GM19372 (cell line): ENCODE measurements around the gene CES4A.
"Not testable (repeated sequence)": the region's sequence is repeated elsewhere in the genome, so short reads cannot be mapped to it uniquely, and the experiment has no call there.

Experiments used
- ATAC-seq: cut with Tn5 transposase; IDR thresholded peaks from one replicate; pipeline ENCODE4 v1.9.1; 2021; ENCODE audit warnings: mild to moderate bottlenecking, low read depth, moderate library complexity; ENCODE audit not compliant: unreplicated experiment

CES4A gene

DNA sequence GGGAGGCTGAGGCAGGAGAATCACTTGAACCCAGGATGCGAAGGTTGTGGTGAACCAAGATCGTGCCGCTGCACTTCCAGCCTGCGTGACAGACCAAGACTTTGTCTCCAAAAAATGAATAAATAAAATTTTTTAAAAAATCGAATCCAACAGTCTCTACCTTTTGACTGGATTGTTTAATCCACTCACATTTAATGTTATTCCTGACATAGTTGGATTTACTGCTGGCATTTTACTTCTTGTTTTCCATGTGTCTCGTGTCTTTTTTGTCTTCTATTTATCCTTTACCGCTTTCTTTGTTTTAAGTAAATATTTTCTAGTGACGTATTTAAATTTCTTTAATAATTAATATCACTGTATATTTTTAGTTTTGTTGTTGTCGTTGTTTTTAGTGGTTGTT, 5.4 kb upstream of the CES4A start:
- no peak for ATAC-seq

DNA sequence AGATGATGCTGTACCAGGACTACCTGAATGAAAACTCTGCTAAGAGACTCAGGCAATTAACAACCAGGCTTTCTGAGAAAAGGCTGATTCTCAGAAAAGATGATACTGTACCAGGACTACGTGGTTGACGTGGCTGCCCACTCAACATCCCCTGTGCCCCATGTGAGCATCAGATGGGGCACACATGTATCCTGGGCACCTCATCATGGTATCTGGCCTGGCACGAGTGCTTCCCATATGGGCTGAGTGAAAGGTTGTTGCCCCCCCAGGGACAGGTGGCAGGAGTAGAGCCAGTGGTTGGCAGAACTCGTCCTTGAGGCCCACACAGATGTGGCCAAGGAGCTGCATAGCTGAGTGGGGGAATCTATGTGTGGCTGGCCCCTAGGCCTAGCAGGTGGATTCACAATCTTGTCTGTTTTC, 3.5 kb upstream of the CES4A start:
- no peak for ATAC-seq

DNA sequence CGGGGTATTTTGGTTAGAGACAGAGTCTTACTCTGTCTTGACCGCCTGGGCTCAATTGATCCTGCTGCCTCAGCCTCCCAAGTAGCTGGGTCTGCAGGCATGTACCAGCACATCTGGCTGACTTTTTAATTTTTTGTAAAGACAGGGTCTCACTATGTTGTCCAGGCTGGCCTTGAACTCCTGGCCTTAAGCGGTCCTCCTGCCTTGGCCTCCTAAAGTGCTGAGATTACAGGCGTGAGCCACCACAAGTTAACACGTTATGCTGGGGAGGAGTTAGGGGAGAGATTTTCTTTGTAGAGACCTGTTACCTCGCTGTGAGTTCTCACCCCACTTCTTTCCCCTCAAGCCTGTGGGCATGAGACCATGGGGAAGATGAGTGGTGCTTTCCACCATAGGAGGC, 1.8 kb upstream of the CES4A start:
- ATAC-seq, result no peak

DNA sequence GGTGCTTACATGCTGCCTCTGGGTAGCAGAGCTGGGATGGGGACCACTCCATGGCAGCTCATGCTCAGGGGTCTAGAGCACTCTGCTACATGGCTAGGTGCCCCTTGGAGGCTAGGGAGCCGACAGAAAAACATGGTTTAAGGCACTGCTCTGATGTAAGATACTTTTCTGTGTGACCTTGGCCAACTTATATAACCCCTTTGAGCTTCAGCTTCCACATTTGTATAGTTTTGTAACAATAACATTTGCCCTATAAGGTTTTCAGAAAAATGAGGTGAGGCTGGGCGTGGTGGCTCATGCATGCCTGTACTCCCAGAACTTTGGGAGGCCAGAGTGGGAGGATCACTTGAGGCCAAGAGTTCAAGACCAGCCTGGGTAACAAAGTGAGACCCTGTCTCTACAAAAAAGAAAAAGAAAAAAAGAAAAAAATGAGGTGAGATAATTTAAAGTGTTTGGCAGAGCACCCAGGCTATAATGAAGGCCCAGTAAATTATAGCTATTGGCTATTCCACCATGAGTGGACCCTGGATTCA, 3.2 kb downstream of the CES4A start:
- no peak for ATAC-seq

DNA sequence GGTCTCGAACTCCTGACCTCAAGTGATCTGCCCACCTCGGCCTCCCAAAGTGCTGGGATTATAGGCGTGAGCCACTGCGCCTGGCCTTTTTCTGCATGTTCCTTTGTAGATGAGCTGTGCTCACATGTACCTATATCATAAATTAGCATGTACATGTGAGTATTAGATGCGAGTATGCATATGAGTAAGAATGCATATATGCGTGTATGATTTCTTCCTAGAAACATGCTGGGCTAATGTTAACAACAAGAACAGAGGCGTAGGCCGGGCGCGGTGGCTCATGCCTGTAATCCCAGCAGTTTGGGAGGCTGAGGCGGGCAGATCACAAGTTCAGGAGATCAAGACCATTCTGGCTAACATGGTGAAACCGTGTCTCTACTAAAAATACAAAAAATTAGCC, 5.2 kb downstream of the CES4A start:
- not testable (repeated sequence) for ATAC-seq

DNA sequence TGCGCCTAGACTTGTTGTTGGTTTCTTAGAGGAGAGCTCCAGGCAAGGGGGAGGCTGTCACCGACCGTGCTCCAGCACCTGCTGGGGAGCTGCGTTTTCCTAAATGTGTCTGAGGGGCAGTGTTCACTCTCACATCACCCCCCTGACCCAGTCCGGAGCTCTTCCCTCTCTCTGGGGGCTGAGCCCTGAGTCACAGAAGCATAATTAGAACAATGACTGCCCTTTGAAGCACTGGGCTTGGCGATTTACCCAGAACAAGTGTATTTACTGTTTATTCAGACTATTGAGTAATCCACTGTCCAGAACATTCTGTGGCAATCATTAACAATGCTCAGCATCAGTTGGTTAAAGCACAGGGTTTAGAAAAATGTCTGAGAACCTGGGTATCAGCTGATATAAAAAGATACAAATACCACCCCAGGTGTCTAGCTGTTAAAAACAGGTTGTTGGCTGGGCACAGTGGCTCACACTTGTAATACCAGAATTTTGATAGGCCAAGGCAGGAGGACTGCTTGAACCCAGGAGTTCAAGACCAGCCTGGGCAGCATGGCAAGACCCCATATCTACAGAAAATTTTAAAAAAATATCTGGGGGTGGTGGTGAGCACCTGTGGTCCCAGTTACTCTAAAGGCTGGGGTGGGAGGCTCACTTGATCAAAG, 8.1 kb downstream of the CES4A start:
- no peak for ATAC-seq

DNA sequence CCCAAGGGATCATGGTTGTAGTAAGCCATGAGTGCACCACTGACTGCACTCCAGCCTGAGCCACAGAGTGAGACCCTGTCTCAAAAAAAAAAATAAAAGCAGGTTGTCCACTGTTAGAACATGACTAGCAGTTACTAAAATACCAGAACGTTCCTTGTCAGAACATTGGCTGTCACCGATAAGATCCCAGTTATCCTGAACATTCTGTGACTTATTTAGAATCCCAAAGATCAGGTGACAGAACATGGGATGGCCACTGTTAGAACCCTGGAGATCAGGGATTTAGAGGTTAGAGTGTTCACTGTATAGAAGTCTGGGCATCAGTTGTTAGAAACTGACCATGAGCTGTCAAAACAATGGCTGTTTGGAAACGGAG, 8.6 kb downstream of the CES4A start:
- no peak for ATAC-seq

DNA sequence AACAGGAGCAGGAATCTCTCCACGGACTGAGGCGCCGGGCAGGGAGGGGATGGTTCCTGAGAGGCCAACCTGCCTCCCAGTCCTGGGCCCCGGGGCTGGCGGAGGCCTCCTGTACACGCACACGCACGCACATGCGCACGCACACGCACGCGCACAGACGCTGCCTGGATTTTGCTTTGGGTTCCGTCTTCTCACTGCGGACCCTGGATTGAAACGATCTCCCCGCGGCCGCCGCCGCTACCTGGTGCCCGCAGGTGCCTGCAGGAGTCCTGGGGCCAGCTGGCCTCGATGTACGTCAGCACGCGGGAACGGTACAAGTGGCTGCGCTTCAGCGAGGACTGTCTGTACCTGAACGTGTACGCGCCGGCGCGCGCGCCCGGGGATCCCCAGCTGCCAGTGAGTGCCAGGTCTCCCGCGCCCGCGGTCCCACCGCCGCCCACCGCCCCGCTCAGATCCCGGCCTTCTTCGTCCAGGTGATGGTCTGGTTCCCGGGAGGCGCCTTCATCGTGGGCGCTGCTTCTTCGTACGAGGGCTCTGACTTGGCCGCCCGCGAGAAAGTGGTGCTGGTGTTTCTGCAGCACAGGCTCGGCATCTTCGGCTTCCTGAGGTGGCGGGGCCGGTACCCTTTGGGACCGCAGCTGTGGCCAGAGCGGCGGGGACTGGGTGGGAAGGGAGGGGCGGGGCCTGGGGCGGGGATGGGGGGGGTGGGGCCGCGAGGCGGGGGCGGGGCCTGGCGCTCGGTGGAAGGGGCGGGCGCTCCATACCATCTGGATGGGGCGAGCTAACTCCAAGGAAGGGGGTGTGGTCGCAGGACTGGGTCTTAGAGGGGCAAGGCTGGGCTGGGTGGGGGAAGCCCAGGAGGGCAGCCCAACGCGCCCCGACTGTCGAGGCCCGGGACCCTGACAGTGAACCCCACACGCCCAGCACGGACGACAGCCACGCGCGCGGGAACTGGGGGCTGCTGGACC, 12.3 kb downstream of the CES4A start:
- no peak for ATAC-seq

DNA sequence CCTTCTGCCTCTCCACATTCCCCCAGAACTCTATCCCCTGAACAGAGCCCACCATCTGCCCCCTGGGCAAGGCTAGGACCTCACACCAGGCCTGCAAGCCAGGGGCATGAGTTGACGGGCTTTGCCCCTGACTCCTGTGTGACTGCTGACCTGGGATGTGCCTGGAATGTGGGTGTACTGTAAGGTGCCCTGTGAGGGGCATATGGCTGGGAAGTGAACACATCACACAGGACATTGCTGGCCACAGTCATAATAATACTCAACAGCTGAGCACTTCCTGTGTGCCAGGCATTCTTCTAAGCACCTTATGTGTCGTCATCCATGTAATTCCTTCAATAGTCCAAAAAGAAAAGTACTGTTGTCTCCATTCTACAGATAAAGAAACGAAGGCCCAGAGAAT, 13.3 kb downstream of the CES4A start:
- no peak for ATAC-seq

DNA sequence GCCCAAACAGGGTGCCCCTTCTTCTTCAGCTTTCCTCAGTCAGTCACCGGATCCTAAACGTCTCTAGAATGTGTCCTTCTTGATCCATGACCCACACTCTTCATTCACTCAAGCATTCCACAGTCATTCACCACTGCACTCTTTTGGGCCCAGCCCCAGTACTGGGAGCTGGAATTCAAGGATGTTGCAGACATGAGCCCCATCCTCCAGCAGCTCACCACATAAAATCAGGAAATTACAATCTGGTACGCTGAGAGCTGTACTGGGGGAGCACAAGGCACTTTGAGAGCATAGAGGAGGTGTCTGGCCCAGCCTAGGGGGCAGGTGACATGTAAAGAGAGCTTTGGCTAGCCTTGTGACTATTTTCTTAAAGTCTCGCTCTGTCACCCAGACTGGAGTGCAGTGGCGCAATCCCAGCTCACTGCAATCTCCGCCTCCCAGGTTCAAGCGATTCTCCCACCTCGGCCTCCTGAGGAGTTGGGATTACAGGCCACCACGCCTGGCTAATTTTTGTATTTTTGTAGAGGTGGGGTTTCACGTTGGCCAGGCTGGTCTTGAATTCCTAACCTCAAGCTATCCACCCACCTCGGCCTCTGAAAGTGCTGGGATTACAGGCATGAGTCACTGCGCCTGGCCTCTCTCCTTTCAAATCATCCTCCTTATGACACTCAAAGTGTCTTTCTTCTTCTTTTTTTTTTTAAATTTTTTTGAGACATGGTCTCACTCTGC, 18.7 kb downstream of the CES4A start:
- ATAC-seq, result no peak

DNA sequence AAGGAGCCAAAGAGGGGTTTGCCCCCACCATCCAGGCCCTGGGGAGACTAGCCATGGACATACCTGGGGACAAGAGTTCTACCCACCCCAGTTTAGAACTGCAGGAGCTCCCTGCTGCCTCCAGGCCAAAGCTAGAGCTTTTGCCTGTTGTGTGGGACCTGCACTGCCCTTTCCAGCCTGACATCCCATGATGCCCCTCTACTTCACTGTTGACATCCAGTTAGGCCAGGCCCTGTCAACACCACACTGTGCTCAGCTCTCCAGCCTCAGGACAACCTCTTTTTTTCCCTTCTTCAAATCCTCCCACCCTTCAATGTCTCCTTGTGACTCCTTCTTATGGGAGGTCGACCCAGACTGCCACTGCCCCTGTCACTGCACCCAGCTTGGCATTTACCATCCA, 20.8 kb downstream of the CES4A start:
- ATAC-seq, result no peak

DNA sequence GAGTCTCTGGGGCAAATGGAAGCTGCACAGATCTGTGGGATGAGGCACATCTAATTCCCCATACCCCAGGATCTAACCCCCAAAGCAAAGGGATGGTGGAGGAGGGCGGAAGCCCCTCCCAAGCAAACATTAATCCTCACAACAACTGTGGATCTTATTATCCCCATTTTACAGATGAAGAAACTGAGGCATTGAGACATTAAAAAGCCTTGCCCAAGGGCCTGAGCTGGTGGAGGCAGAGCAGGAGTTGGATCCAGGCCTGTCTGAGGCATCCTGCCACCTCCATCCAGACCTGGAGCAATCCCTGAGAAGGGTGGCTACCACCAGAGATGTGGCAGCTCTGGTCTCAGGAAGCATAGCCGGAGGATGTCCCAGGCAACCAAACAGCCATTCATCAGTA, 22.9 kb downstream of the CES4A start:
- ATAC-seq, result no peak

DNA sequence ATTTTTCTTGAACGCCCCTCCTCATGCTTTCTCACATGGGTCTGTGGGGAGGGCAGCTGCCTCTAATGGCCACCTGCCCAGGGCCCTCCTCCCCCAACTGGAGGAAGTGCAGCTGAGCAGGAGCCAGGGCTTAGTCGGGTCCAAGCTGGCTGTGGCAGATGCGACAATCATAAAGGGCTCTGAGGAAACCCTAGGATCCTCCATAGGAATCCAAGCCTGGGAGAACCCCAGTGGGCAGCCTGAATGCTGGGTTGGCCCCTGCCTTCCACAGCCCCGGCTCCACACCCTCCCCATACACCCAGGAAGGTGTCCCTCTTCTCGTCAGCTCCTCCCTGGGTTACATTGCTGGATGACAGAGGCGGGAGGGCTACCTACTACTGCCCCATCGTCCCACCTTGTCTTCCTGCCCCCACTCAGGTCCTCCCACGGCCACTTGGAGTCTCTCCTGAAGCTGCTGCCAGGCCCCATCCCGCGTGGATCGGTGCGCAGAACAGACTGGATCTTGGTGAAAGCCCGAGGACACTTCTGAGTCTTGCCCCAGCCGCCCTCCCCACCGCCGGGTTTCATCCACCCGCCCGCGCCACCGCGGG, 24.9 kb downstream of the CES4A start:
- ATAC-seq, result no peak

DNA sequence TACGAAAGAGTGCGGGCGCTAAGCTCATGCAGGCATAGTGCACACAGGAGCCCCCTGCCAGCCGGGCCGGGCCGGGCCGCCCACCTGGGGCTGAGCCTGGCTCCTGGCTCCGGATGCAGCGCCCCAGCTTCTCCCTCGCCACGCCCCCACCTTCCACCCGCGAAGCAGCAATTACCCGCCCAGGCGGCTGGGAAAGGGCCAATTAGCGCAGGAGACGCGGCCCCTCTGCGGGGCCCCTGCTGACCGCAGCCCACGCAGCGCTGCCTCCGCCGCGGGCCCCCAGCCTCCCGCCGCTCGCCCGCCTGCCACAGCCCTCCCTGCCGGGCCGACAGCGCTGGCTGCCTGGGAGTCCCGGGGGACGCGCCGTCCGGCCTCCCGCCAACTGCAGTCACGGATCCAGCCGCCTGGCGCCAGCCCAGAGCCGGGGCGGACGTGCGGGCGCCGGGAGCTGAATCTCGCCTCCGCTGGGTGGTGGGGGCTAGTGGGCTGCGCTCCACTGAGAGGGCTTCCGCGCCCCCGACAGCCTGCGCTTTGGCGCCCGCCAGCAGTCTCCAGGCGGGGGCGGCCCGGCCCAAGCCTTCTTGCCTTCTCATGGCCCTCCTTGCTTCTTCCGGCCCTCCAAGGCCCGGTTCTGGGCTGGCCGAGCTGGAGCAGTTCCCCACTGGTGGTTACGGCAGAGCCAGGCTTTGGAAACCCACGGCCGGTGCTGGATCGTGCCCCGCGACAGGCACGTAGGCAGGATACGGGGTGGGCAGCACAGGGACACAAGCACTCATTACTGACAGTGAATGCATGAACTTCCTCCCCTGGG, 25.6 kb downstream of the CES4A start:
- no peak for ATAC-seq

DNA sequence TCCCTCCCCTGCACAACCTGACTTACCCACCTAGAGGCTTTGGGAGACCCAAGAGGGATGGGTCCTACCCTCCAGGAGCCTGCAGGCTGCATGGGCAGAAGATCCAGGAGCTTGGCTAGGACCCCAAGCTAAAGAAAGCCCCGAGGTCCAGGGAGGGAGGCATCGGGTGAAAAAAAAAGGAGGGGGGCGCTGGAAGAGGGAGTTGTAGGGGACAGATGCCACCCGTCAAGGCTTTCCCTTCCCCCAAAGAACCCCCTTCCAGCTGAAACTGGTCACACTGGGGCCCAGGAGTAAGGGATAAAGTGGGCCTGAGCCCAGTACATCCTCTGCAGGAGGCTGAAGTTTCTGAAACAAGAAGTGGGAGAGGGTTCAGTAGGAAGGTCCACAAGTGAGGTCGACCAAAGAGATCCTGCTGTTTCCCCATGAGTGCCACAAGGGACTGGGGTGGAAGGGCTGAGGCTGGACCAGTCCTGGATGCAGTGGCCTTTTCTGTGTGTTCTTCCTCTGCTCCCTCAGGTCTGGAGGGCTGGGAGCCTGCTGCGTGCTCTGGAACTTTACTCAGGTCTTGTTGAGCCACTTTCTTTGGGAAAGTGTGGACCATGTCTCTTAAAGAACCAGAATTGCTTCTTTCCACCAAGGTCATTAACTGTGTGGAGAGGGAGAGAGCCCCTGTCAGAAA, 26.4 kb downstream of the CES4A start:
- ATAC-seq, result no peak

DNA sequence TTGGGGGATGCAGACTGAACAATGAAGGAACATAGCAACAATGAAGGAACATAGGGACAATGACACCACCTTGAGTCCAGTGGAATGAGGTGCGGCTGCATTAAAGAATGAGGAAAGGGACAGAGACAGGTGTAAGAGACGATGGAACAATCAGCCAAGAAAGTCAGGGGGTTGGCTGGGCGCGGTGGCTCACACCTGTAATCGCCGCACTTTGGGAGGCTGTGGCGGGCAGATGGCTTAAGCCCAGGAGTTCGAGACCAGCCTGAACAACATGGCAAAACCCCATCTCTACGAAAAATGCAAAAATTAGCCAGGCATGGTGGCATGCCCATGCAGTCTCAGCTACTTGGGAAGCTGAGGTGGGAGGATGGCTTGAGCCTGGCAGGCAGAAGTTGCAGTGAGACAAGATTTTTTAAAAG, 26.9 kb downstream of the CES4A start:
- ATAC-seq, result no peak

DNA sequence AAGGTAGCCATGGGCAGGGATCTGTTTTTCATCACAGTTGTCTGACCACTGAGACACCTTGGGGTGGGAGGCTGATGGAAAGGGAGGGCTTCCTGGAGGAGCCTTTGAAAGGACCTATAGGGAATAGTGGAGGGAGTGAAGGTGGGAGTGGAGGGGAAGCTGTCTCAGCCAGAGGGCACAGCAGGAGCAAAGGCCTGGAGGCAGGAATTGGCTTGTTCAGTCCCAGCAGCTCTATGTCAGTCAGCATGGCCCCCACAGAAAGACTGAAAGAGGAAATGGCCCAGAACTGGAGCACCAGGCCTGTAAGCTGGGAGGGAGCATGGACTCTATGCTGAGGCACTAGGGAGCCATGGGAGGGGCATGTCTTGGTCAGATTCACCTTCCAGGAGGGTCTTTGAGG, 27.8 kb downstream of the CES4A start:
- ATAC-seq, result no peak

DNA sequence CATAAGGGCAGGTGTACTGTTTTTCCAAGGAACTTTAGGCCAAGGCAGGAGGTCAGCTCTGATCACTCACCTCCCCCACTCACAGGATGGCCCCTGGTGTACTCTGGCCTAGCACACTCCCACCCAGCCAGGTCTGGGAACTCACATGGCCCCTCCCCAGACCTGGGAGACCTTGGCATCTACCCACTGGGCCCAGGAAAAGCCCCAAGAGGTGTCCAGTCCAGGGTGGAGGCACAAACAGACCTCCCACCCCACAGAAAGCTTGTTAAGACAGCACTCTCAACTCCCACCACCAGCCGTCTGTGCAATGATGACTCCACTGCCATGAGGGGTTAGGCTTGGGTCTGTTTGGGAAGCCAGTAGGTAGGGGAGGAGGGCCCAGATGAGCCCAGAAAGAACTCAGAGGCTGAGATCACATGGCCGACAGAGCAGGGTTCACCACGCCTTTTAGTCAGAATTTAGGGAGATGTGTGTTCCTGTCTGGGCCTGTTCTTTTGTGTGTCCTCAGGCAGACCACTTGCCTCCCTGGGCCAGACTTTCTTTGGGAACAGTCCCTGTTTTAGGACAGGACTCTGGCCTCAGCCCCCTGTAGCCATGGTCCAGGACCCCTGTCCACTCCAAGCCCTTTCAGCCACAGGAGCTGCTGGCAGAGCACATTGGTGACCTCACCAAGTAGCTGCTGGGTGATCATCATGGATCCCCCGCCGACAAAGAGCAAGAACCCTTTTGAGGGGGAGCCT, 28.5 kb downstream of the CES4A start:
- ATAC-seq, result no peak

DNA sequence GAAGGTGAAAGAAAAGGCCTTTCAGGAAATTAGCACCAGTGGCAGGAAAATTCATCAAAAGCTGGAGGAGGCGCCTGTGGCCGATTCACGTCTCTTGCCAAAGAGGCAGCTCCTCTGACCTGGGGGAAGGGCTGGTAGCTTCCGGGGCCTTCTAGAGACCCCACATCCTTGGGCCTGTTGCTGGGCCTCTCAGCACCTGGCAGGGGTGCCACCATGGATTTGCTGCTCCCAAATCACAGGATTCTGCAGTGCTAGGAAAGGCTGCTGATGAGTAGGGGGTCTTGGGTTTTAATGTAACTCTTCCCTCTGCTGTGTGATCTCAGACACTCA, 29.0 kb downstream of the CES4A start:
- no peak for ATAC-seq
